Activated naive CD4-positive, alpha-beta T cell (primary cell): ENCODE data around the gene L3MBTL3.
"Not testable (repeated sequence)": the region's sequence is repeated elsewhere in the genome, so short reads cannot be mapped to it uniquely, and the experiment has no call there.

Experiments
- DNase-seq, 4 experiments: peaks; one replicate each; lab custom pipeline; 2025; lab: John Stamatoyannopoulos, UW

The L3MBTL3 gene

DNA sequence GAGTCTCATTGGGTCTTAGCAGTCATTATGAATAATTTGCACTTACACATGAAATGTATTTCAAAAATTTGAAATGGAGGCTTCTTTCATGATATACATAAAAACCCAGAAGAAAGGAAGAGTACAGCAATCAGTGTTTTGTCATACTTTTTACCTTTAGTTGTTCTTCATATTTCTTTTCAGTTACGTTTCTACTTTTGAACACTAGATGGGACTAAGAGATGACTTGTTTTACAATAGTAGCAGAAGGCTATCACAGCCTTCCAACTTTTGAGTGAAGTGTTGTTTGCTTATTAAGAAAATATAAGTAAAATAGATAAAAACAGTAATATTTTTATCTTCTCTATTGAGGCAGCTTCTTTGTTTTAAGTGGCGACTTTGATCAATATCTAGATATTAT lies 58.1 kb downstream of the L3MBTL3 start:
- DNase-seq: no peak

GRCh38 chr6:130090796-130091195 lies 72.4 kb downstream of the L3MBTL3 start:
- no peak for DNase-seq

DNA sequence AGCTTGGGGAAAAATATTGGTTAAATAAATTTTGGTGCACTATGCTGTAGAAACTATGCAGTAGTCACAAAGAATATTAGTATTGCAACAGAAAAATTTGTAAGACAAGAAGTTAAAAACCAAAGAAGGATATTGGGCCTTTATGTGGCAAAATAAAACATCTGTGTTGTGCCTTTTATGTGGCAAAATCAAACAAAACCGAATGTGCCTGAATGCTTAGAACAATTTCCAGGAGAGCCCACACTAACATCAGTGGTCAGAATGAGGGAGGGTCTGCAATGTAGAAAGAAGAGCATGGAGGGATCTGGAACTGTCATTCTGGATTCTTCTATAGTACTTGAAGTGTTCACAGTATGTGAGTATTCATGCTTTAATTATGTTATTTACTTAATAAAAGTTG lies 75.2 kb downstream of the L3MBTL3 start:
- DNase-seq: no peak

GRCh38 chr6:130098317-130098716 lies 79.9 kb downstream of the L3MBTL3 start:
- DNase-seq: no peak

DNA sequence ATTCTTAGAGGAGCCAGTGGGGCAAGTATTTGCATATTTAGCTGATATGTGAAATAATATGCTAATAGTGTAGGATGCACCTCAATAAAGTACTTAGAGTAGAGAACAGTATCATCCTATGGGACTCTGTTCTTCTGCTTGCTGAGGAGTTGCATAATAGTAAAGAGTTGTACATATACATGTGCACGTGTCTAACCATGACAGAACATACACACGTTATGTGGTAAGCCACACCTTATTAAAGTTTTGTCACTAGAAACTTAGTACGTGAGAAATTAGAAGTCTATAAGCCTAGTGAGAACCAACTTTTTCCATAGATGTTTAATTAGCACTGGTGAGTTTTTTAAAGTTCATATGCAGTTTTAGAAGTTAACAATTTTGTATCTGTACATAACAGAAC lies 80.7 kb downstream of the L3MBTL3 start:
- DNase-seq: no peak

- DNase-seq: no peak
Measured at GRCh38 chr6:130105996-130106704, 87.8 kb downstream of the L3MBTL3 start.

- DNase-seq: no peak
Measured at GRCh38 chr6:130107710-130108109, 89.3 kb downstream of the L3MBTL3 start.

GRCh38 chr6:130111031-130111430 lies 92.7 kb downstream of the L3MBTL3 start:
- DNase-seq: no peak

- no peak for DNase-seq
Measured at GRCh38 chr6:130113201-130113710, 94.9 kb downstream of the L3MBTL3 start.

DNA sequence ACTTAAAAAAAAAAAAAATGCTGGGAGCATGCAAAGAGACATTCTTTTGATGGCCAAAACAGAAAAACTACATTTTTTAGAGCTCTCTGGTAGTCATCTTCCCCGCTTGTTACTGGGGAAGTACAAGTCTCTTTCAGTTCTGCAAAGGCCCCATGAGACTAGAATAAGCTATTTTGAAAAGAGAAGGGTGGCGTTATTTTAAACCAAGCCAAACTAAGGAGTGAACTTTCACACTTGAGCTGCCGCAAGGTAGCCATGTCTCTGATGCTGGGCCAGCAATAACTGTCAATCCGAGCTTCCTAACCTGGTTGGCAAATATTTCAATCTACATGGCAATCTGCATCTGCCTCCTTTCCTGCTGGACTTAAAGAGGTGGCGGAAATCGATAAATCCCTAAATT lies 96.7 kb downstream of the L3MBTL3 start:
- DNase-seq: no peak

DNA sequence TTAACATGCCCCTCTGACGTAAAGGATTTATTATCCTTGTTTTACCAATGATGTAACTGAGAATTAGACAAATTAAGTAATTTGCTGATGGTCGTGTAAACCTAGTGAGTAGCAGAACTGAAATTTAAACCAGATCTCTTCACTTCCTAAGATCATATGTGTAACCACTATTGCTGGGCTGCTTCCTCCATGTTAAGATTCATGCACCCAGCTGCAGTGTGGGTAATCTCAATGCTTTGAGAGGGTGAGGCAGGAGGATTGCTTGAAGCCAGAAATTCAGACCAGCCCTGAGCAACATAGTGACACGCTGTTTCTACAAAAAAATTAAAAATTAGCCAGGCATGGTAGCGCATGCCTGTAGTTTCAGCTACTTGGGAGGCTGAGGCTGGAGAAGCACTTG lies 97.9 kb downstream of the L3MBTL3 start:
- no peak for DNase-seq

GRCh38 chr6:130117187-130117701 lies 98.9 kb downstream of the L3MBTL3 start:
- not testable (repeated sequence) for DNase-seq

DNA sequence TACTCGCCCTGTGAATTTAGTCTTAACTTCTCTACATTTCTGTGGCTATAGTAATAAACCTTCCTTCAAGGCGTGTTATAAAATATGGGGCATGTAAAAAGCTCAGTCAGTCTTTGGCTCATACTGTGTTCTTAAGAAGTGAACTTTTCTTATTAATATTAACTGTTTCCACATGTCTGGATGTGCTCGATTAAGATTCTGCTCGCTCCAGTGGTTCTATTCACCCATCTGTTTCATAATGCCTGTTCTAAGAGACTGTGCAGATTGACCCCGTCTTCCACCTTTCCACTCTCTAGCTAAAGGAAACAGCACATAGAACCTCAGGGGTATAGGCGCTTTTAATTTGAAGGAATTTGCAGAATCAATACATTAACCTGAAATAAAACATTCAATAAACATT lies 99.9 kb downstream of the L3MBTL3 start:
- DNase-seq: no peak

- DNase-seq: no peak
Measured at GRCh38 chr6:130119211-130119610, 100.8 kb downstream of the L3MBTL3 start.

DNA sequence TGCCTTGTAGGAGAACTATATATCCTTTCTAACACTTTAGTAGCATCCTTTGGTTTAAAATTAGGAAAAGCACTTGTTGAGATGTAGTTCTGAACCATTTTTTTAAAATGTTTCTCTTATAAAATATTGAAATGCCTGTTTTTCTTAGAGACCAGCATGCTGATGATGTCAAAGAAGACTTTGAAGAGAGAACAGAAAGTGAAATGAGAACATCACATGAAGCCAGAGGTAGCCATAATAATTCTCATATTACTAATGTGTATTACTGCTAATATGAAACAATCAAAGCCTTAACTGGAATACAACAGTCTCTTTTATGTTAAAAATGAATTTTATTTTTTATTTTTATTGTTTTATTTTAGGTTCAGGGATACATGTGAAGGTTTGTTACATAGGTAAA lies 102.3 kb downstream of the L3MBTL3 start:
- DNase-seq: no peak

GRCh38 chr6:130122243-130122642 lies 103.9 kb downstream of the L3MBTL3 start:
- DNase-seq: no peak

- DNase-seq: no peak
Measured at GRCh38 chr6:130127195-130127594, 108.8 kb downstream of the L3MBTL3 start.

DNA sequence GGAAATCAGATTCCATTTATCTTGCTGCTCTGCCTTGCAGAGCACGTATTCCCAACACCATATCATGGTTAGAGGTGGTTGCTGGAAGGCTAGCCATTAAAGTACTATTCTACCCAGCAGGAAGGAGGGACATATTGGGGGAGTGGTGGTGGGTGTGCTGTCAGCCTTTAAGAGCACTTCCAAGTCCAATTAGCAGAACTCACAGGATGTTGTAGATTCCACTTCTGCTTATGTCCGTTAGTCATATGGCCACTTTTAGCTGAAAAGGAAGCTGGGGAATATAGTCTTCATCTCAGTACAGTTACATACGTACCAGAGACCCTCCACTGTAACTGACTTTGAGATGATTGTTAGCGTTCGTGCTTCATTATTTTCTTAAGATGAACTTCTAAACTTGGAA lies 109.9 kb downstream of the L3MBTL3 start:
- DNase-seq: no peak

- no peak for DNase-seq
Measured at GRCh38 chr6:130129762-130130246, 111.4 kb downstream of the L3MBTL3 start.

GRCh38 chr6:130132286-130132701 lies 113.9 kb downstream of the L3MBTL3 start:
- peak in 1 of 4 experiments; percentile 15 for DNase-seq

GRCh38 chr6:130134582-130134981 lies 116.2 kb downstream of the L3MBTL3 start:
- DNase-seq: no peak

DNA sequence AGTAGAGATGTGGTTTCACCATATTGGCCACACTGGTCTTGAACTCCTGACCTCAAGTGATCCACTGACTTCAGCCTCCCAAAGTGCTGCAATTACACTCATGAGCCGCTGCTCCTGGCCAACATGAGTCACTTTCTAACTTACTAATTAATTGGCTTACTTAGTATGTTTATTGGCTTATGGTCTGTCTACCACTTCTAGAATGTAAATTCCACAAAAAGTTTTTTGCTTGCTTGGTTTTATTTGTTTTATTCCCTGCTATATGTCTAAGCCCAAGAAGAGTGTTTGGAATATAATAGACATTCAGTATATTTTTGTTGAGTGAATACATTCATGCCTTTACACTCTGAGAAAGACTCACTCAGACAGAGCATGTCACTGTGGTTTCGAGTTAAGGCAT lies 118.4 kb downstream of the L3MBTL3 start:
- DNase-seq: no peak

- no peak for DNase-seq
Measured at GRCh38 chr6:130138116-130138908, 119.9 kb downstream of the L3MBTL3 start.
